Measurements from ENCODE around the gene PRPF8.

The PRPF8 gene

DNA sequence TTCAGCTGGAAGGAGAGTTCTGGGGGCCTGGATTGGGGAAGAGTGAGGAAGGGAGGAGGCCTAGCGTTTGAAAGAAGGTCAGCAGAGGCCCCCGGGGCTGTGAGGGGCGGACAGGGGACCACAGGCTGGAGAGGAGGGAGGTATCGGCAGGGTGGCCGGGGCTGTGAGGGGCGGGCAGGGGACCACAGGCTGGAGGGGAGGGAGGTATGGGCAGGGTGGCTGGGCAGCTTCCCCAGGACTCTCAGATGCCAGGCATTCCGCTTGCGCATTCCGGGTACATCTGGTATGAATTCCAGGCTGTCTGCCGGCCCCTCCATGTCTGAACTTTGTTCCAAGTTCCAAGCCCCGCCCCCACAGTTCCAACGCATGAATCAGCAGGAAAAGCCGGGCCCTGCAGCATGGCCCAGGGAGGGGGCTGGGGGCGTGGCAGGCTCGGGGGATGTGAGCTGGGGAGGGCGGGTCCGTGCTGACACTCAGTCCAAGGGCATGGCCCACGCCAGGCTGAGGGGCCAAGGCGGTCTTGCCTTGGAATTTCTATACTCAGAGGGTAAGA lies 29.8 kb upstream of the PRPF8 start:
- H3K27ac ChIP-seq, result peak overlapping the region; percentile 99
- TF ChIP-seq, protein P1, sequence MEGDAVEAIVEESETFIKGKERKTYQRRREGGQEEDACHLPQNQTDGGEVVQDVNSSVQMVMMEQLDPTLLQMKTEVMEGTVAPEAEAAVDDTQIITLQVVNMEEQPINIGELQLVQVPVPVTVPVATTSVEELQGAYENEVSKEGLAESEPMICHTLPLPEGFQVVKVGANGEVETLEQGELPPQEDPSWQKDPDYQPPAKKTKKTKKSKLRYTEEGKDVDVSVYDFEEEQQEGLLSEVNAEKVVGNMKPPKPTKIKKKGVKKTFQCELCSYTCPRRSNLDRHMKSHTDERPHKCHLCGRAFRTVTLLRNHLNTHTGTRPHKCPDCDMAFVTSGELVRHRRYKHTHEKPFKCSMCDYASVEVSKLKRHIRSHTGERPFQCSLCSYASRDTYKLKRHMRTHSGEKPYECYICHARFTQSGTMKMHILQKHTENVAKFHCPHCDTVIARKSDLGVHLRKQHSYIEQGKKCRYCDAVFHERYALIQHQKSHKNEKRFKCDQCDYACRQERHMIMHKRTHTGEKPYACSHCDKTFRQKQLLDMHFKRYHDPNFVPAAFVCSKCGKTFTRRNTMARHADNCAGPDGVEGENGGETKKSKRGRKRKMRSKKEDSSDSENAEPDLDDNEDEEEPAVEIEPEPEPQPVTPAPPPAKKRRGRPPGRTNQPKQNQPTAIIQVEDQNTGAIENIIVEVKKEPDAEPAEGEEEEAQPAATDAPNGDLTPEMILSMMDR (conservative IDR thresholded peaks at IDR 0.05), result no peak

DNA sequence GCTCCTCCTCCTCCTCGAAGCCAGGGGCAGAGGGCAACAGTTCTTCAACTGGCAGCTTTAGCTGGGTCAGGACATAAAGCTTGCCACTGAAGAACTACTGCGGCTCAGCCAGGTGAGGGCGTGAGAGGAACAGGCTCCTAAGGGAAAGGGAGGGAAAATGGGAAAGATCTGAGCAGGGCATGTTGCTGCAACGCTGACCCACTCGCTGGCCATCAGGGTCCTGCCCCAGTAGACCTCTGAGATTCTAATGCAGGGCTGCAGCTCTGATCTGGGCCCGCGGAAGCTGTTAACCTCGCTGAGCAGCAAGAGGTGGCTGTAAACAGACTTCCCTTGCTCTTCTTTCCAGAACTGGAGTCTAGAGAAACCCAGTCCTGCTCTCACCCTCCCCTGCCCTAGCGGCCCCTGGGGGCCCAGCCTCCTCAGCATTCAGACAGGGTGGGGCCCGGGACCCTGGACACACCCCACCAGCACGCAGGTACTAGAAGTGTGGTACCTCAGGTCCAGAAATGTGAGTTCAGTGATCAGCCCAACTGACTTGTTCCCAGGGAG lies 29.3 kb upstream of the PRPF8 start:
- TF ChIP-seq, protein P1 (conservative IDR thresholded peaks at IDR 0.05), result peak; percentile 90

DNA sequence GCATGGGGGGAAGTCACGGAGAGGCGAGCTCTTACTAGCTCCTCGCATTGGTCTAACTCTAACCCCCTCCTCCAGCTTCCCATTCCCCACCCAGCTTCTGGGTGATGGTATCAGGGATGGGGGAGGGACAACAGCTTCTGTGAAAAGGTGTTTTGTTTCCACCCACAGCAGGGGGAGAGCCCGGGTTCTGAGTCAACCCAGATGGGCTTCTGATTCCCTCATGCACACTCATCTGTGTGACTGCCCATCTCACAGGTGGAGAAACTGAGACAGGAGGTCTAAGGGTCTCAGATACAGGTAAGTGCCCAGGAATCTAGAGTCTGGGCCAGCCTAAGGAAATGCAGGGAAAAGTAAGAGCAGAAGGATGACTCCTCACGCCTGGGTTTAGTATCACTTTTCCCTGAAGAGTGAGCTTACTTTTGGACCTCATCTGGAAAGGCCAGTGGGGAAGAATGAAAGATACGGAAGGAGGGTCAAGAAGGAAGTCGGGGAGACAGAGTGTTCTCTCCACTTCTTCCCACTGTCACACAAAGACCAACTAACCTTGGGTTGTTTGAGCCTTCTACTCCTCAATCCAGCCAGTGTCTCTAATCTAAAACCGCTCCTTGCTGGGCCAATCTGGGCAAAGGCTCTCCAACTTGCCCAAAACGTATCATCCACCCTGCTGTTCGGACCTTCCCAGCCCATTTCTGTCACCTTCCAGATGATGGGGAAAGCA lies 28.7 kb upstream of the PRPF8 start:
- H3K27ac ChIP-seq, result peak overlapping the region; percentile 99
- TF ChIP-seq, protein P1 (conservative IDR thresholded peaks at IDR 0.05), result no peak

More for the DNA sequence above, 29.3 kb upstream of the PRPF8 start:
- H3K27ac ChIP-seq, result peak overlapping the region; percentile 99

DNA sequence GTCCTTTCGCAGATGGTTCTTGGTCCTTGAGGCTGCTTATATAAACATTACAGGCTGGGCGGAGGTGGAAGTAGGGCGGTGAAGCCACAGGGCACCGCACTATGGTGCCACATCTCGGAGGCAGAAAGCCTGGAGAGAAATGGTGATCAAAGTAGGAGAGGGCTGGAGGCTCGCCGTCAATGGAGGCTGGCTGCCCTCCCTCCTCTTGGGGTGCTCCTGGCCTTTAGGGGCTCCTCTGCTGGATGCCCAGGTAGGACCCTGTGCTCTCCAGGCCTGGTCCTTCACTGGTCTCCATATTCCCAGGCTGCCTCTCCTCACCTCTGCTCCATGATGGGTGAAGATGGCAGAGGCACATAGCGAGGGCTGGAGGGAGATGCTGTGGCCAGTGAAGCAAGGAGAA lies 27.6 kb upstream of the PRPF8 start:
- H3K27ac ChIP-seq, result no peak overlapping the region
- TF ChIP-seq, protein P1 (conservative IDR thresholded peaks at IDR 0.05), result no peak

DNA sequence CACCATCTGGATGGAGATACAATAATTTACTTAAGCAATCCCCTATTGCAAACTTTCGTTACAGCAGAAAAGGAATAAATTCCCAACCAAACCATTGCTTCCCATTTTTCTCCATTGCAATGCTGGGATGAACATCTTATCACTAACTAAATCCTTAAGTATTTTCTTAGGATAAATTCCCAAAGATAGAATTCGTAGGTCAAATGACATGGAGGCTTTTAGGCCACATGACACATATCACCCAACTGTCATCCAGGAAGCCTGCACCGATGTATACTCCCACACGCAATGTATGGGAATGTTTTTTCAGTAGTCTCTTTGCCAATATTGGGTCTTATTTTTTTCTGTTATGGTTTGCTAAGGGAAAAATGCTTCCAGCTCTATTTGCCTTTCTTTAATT lies 27.1 kb upstream of the PRPF8 start:
- no peak overlapping the region for H3K27ac ChIP-seq
- TF ChIP-seq, protein P1 (conservative IDR thresholded peaks at IDR 0.05), result no peak

DNA sequence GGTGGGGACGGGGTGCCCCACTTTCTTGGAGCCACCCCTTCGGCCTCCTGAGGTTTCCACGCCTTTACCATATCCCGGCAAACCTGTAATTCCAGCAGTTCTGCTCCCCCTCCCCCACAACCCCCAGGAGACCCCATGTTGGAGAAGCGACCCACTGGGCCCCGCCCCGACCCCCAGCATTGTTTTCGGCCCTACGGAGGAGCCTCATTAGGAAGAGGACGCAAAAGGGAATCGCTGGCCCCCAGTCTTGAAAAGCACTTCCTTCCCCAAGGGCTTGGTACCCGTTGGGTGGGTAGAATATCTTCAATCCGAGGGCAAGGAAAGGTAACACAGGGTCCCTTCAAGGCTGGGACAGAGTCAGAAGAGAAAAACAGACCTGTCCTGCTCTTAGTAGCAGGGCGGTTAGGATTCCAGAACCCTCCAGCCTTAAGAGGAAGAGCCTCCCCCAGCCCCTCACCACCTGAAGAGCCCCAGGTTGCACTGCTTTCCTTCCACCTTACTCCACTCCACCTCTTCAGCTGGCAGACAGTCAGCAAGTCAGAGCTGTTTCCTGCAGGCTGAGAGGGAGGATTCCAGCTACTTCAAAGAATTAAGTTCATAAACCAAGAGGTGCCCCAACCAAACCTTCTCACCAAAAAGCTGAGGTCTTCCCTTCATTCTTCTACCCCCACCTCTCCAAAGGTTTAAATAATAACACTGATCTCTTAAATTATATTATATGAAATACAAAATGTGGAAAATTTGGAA lies 26.3 kb upstream of the PRPF8 start:
- H3K27ac ChIP-seq, result peak overlapping the region; percentile 55; the same call in 1 of the 2 replicates
- TF ChIP-seq, protein P1 (conservative IDR thresholded peaks at IDR 0.05), result no peak
